Measurements from ENCODE around the gene FGGY. TPM values are rescaled to one million over a fixed set of nuclear protein-coding genes. Genes with fewer than 3 reads are reported as not detected.

FGGY gene, protein sequence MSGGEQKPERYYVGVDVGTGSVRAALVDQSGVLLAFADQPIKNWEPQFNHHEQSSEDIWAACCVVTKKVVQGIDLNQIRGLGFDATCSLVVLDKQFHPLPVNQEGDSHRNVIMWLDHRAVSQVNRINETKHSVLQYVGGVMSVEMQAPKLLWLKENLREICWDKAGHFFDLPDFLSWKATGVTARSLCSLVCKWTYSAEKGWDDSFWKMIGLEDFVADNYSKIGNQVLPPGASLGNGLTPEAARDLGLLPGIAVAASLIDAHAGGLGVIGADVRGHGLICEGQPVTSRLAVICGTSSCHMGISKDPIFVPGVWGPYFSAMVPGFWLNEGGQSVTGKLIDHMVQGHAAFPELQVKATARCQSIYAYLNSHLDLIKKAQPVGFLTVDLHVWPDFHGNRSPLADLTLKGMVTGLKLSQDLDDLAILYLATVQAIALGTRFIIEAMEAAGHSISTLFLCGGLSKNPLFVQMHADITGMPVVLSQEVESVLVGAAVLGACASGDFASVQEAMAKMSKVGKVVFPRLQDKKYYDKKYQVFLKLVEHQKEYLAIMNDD
- 10.5 and 14.6 TPM in 2 replicates for total RNA-seq

DNA sequence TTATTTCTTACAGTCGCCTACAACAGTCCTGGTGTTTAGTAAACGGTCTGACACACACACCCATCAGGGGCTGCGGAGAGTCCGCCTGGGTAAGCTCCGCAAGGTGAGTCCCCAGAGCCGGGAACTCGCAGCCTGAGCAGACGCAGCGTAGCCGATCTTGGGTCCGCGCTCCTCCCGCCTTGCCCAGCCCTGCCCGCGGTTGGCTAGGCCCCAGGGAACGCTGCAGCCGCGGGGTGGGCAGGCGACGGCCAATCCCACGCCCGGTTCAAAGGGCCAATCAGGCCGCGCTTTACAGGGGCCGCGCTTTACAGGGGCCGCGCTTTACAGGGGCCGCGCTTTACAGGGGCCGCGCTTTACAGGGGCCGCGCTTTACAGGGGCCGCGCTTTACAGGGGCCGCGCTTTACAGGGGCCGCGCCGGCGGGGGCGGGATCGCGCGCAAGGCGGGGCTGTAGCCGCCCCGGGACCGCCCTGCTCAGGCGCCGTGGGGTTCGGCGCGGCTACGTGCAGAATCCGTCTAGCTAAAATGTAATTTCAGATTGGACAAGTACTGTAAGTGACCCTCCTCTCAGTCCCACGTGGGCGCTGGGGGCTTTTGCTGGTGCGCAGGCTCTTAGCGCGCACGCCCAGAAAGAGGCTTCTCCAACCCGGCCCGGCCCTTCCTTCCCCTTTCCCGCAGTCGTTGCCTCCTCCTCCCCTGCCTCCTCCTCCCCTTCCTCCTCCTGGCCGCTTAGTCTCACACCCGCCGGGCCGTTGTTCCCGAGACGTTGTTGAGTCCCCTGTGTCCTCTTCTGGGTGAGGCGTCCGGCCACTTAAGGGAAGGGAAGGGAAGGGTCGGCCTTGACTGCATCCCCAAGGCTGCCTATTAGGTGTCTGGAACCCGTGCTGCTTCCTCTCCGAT is at the start of gene FGGY:
TSS of gene FGGY (plus strand) at position 737 of the 899 bp plus-strand sequence. CDS start 24,456 bp downstream, outside the sequence.

All from cardiac atrium fibroblast (primary cell).